EH (cell line): Measurements from ENCODE around the gene COL6A2.
A peak's percentile ranks its signal among the peaks of the same experiment; 100 is the strongest.

Experiments
- DNase-seq: peaks from one replicate; pipeline ENCODE4 v3.0.0-alpha.2; 2015; ENCODE audit warnings: low read depth

Gene COL6A2

DNA sequence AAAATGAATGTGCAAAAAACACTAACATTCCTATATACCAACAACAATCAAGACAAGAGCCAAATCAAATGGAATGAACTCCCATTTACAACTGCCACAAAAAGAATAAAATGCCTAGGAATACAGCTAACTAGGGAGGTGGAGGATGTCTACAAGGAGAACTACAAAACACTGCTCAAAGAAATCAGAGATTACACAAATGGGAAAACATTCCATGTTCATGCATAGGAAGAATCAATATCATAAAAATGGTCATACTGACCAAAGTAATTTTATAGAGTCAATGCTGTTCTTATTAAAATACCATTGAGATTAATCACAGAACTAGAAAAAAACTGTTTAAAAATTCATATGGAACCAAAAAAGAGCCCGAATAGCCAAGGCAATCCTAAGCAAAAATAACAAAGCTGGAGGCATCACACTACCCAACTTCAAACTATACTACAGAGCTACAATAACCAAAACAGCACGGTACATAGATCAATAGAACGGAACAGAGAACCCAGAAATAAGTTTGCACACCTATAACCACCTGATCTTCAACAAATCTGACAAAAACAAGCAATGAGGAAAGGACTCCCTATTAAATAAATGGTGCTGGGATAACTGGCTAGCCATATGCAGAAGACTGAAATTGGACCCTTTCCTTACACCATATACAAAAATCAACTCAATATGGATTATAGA lies 78.7 kb downstream of the COL6A2 start:
- DNase-seq = peak; percentile 18

DNA sequence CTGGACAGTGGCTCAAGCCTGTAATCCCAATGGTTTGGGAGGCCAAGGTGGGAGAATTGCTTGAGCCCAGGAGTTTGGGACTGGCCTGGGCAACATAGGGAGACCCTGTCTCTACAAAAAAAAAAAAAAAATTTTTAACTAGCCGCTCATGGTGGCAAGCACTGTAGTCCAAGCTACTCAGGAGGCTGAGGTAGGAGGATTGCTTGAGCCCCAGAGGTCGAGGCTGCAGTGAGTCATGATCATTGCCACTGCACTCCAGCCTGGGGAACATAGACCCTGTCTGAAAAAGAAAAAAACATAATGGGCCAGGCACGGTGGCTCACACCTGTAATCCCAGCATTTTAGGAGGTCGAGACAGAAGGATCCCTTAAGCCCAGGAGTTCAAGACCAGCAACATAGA lies 81.0 kb downstream of the COL6A2 start:
- DNase-seq = no peak
